IPS-18c (cell line): ENCODE measurements around the gene NR1D2.
"Not testable (repeated sequence)": the region's sequence is repeated elsewhere in the genome, so short reads cannot be mapped to it uniquely, and the experiment has no call there.

ENCODE experiments used
- H3K4me3 ChIP-seq: 2 replicates; pipeline ENCODE4 v1.7.0; 2013; ENCODE audit warnings: low read depth, mild to moderate bottlenecking, low read length, moderate library complexity; ENCODE audit not compliant: insufficient read depth
- H3K9me3 ChIP-seq: one replicate; pipeline ENCODE4 v1.6.1; 2013; ENCODE audit warnings: mild to moderate bottlenecking, low read length, moderate library complexity; ENCODE audit not compliant: control insufficient read depth, insufficient read depth

NR1D2 gene

GRCh38 chr3:23944861-23945662 is at the start of gene NR1D2:
Gene NR1D2, plus strand, starts transcription at chr3:23945286. Its CDS starts 293 bp downstream, at chr3:23945579.
- peak within 1 kb of the TSS; percentile 85 for H3K4me3 ChIP-seq

GRCh38 chr3:23900744-23901143 is 44.3 kb upstream of the NR1D2 start:
- H3K4me3 ChIP-seq = no peak overlapping the region
- peaks cover 3% of the 10 kb centered on the region for H3K9me3 ChIP-seq

More at GRCh38 chr3:23944861-23945662, at the start of gene NR1D2:
- no peaks in the 10 kb centered on the region for H3K9me3 ChIP-seq

GRCh38 chr3:23904545-23904944 is 40.5 kb upstream of the NR1D2 start:
- no peaks in the 10 kb centered on the region for H3K9me3 ChIP-seq
- no peak overlapping the region for H3K4me3 ChIP-seq

- Histone ChIP-seq H3K9me3 (no peaks in the 10 kb centered on the region), H3K4me3 (no peak overlapping the region)
Measured at GRCh38 chr3:23909341-23909740, 35.7 kb upstream of the NR1D2 start.

GRCh38 chr3:23911397-23911796 is 33.7 kb upstream of the NR1D2 start:
- Histone ChIP-seq H3K9me3 (no peaks in the 10 kb centered on the region), H3K4me3 (no peak overlapping the region)

GRCh38 chr3:23912335-23912734 is 32.8 kb upstream of the NR1D2 start:
- not testable (repeated sequence) for H3K4me3 ChIP-seq, H3K9me3 ChIP-seq

- Histone ChIP-seq H3K9me3 (no peaks in the 10 kb centered on the region), H3K4me3 (no peak overlapping the region)
Measured at GRCh38 chr3:23913182-23913581, 31.9 kb upstream of the NR1D2 start.

- no peak overlapping the region for H3K4me3 ChIP-seq
- H3K9me3 ChIP-seq = no peaks in the 10 kb centered on the region
Measured at GRCh38 chr3:23913873-23914743, 31.0 kb upstream of the NR1D2 start.

GRCh38 chr3:23915537-23916108 is 29.5 kb upstream of the NR1D2 start:
- Histone ChIP-seq H3K4me3 (peak overlapping the region; percentile 89; the same call in 1 of the 2 replicates), H3K9me3 (no peaks in the 10 kb centered on the region)

- H3K9me3 ChIP-seq = no peaks in the 10 kb centered on the region
- H3K4me3 ChIP-seq = peak overlapping the region; percentile 89
Measured at GRCh38 chr3:23916152-23916885, 28.8 kb upstream of the NR1D2 start.

- no peaks in the 10 kb centered on the region for H3K9me3 ChIP-seq
Measured at GRCh38 chr3:23916886-23917678, 28.0 kb upstream of the NR1D2 start, which contains the start of the genes NKIRAS1 and RPL15. Gene NKIRAS1, minus strand, starts transcription at chr3:23916990. Its CDS starts 6,086 bp downstream, at chr3:23910904. Gene RPL15, plus strand, starts transcription at chr3:23917132. Its CDS starts 728 bp downstream, at chr3:23917860.

GRCh38 chr3:23917679-23918303 is 27.3 kb upstream of the NR1D2 start:
- H3K9me3 ChIP-seq = not testable (repeated sequence)
- H3K4me3 ChIP-seq = peak overlapping the region; percentile 89

More at GRCh38 chr3:23916886-23917678, 28.0 kb upstream of the NR1D2 start, which contains the start of the genes NKIRAS1 and RPL15:
- H3K4me3 ChIP-seq = peak within 1 kb of the TSS; percentile 89

GRCh38 chr3:23918331-23918730 is 26.8 kb upstream of the NR1D2 start:
- H3K4me3 ChIP-seq = peak overlapping the region; percentile 89

GRCh38 chr3:23919628-23920027 is 25.5 kb upstream of the NR1D2 start:
- Histone ChIP-seq H3K9me3 (no peaks in the 10 kb centered on the region), H3K4me3 (no peak overlapping the region)

More at GRCh38 chr3:23918331-23918730, 26.8 kb upstream of the NR1D2 start:
- not testable (repeated sequence) for H3K9me3 ChIP-seq

- H3K4me3 ChIP-seq = no peak overlapping the region
- no peaks in the 10 kb centered on the region for H3K9me3 ChIP-seq
Measured at GRCh38 chr3:23920151-23920655, 24.9 kb upstream of the NR1D2 start.
